ENCODE results near the gene CHD6. TPM values are rescaled to one million over a fixed set of nuclear protein-coding genes. Genes with fewer than 3 reads are reported as not detected.

CHD6 gene
- total RNA-seq, 1 donor from 2014 or later = 26.7 TPM

DNA sequence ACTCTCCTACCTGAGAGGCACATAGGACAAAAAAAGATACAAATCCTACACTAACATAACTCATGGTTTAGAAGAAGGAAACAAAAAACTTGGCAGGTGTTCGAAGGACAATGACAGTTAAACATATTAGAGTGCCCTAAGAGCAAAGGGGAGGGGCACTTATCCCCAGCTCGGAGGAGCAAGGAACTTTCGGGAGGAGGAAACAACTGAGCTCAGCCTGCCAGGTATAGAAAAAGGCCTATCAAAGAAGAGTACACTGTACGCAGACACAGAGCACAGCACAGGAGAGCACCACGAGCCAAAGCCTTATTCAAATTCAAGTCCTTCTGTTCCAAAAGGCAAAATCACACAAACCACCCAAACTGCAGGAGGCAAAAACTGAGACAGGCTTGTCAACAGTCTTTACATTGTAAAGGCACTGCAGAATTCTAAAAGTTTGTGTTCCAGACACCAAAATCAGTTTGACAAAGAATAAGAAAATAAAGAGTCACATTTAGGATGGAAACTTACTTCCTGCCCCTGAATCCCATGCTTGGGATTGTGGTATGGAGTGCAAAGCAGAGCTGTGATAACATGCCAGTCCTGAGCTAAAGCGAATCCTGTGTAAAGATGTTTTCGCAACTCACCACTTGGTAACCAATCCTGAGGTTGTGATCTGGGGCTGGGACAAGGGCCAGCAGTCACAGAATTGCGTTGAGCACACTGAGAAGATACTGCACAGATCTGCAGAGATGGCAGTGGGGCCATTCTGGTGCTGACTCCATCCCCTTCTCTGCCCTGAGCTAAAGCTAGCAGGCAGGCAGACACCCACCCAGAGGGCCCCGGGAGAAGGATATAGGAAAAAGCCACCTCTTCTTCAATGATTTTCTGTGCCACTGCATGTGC, 108.6 kb downstream of the CHD6 start:
- DNase-seq (ENCODE audit: low spot score) = peak; percentile 96

GRCh38 chr20:41508335-41508734, 109.8 kb downstream of the CHD6 start:
- peak; percentile 44 for DNase-seq (ENCODE audit: low spot score)

GRCh38 chr20:41507851-41508250, 110.3 kb downstream of the CHD6 start:
- DNase-seq (ENCODE audit: low spot score) = no peak

GRCh38 chr20:41507436-41507835, 110.7 kb downstream of the CHD6 start:
- peak; percentile 69 for DNase-seq (ENCODE audit: low spot score)

DNA sequence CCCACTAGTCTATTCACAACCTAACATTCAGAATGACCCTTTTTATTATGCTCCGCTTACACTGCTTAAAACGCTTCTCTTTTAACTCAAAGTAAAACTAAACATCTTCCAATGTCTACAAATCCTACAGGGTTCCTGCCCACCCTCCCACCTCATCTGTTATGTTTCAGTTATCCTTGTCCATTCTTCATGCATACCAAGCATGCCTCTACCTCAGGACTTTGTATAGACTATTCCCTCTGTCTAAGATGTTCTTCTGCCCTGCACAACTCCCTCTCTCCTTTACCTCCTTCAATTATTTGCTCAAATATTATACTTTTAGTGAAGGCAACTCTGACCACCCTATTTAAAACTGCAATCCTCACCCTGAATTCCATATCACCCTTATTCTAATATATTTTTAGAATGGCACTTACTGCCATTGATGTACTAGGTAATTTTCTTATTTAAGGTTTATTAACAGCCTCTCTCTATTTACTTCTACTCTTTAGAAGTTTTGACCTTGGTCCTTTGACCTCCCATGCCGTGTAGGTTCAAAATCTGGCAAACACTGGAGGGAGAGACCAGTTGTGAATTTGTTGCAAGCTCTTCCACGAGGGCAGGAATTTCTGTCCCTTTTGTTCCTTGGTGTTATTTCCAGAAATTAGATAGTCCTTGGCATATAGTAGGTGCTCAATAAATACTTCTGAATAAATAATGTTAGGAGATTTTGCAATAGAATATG, 111.8 kb downstream of the CHD6 start:
- DNase-seq (ENCODE audit: low spot score) = no peak

DNA sequence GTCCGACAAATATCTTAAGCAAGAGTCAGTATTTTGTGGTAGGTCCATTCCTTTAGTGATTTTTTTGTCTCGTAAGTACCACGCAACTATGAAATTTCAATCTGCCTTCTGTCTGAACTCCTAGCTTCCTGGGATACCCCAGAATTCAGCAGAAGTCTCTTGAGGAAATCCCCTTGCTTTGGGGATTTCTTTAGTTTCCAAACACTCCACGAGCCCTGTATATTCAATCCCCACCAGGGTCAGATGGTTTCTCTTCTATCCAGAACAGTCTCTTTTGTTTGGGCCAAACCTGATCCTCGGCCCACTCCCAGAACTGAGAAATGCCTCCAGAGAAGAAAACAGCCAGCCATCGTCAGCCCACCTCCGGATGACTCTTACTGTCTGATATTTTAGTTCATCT, 113.0 kb downstream of the CHD6 start:
- no peak for DNase-seq (ENCODE audit: low spot score)

GRCh38 chr20:41501376-41501775, 116.8 kb downstream of the CHD6 start:
- no peak for DNase-seq (ENCODE audit: low spot score)

DNA sequence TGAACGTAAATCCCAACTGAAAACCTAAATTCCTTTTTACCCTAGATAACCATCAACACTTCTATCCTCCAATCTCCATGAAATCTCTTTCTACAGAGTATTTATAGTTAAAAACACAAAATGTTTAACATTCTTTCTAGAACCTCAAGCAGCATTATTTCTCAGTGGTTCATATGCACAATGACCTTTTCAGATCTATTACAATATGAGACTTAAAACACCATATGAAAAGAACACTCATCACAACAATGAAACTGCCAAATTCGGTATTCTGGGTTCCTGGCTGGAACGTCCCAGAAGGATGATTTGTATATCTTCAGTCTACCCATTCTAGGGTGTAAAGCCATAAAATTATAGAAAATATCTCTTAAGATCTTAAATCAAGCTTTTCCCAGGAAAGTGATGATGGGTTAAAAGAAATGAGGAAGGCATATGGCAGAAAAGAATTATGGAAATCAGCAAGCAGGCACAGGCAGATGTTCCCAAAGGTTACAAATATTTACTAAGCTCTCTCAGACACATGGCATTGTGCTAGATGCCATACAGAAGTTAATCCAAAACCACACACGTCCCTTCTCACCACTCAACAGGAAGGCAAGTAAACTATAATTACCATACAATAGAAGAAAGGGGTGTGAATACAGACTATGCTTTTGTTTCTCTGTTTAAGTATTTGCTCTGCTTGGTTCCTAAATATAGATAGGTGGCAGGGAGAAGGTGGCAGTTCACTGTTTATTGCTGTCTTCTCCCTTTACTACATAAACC, 118.0 kb downstream of the CHD6 start:
- DNase-seq (ENCODE audit: low spot score) = no peak

GRCh38 chr20:41499064-41499463, 119.1 kb downstream of the CHD6 start:
- no peak for DNase-seq (ENCODE audit: low spot score)

DNA sequence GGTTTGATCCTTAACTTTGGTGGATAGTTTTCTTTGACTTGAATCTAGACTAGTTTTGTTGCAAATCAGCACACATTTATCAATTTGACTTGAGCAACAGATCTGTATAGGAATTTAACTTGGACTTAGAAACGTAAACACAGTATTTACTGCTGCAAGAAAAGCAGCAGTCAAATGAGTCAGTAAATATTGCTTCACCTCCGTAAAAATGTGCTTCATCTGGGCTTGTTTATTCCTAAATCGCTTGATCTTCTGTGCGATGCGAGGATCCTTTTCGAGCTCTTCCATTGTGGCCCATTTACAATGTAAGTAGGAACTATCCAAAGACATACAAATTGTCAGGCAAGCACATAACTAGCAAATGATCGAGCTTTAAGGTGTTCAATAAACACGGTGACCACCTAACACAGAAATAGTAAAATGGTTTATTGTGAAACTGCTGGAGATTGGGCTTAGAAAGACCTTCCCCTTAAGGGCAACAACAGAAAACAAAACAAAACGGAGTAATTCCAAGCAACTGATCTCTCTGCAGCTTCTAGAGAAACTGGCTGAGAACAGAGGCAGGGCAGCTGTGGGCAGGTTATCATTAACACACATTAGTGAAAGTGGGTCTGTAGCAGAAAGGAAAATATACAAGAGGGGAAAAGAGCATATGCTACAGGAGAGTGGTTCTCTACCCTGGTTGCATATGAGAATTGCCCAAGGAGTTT, 120.8 kb downstream of the CHD6 start:
- DNase-seq (ENCODE audit: low spot score) = no peak

- DNase-seq (ENCODE audit: low spot score) = no peak
Observed at GRCh38 chr20:41494451-41494850, 123.7 kb downstream of the CHD6 start.

DNA sequence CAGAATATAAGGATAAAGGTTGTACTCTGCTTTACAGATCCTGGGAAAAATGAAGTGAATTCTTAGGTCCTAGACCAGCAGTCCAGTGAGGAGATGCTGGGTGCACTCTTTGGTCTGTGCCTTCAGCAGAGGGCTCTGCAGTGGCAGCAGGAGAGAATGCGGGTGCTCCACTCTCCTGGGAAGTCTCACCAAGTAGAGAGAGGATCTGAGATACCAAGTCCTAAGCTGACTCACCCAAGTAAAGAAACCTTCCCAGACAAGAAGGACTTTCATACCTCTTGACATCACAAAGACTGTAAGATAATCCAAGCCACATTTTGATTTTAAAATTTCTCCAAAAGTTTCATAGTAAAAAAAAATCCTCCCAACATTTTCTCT, 134.6 kb downstream of the CHD6 start:
- no peak for DNase-seq (ENCODE audit: low spot score)

DNA sequence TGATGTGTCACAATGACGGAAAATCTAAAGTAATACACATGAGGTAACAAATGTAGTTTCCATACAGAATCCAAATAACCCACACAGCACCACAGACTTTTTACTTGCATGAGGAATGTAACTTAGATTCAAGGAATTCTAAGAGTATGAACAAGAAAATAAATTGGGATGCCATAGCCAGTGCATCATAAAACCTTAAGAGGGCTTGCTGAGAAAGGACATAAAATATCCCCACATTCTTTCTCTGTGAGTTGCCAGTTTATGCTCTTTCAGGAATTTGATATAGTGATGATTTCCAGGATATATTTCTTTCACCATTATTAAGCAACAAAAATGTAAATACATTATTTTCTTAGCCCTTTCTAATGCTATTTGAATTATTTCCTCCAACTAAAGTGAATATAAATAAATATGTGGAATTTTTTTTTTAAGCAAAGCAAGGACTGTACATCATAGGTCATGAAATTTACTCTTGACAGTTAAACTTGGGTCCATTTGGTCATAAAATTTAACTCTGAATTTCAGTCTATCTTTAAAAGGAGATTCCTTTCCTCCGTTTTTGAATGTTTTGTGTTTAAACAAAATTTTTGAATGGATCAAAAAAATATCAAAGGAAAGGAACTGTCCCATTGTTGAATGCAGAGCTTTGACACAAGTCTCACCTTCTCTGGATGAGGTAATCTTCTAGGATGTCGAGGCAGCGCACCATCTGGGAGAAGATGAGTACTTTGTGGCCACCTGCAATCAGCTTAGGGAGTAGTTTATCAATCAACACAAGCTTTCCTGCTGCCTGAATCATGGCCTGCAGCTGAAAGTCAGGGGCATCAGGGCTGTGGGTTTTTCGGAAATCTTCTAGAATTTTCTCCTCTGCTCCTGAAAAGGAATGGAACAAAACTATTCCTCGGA, 135.3 kb downstream of the CHD6 start:
- peak; percentile 78 for DNase-seq (ENCODE audit: low spot score)

GRCh38 chr20:41480054-41480770, 138.0 kb downstream of the CHD6 start:
- no peak for DNase-seq (ENCODE audit: low spot score)

DNA sequence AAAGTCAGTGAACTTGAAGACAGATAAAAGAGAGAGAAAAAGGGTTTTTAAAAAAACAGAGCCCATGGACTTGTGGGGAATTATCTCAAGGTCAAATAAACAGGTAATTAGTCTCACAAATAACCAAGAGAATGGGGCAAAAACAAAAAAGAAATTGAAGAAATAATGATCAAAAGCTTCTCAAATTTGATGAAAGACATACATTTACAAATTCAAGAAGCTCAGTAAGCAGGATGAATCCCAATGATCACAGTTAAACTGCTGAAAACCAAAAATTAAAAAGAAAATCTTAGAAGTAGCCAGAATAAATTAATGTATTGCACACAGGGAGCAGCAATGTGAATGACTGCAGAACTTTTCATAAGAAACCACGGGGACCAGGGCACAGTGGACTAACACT, 139.1 kb downstream of the CHD6 start:
- no peak for DNase-seq (ENCODE audit: low spot score)

DNA sequence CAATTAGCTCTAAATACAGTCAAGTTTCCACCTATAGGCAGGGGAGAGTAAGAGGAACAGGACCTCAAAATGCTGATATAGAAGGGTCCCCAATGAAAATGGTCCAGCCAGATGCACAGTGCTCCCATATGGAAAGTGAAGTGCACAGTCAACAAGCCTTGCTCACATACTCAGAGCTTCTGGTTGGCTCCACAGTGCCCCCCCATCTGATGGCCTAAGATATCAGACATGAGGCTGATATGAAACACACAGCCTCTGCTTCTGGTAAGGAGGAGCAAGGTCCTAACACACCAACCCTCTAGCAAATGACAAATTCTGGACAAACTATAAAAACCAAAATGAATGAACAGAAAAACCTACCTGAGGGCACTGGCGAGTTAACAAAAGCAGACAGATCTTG, 140.2 kb downstream of the CHD6 start:
- DNase-seq (ENCODE audit: low spot score) = no peak

DNA sequence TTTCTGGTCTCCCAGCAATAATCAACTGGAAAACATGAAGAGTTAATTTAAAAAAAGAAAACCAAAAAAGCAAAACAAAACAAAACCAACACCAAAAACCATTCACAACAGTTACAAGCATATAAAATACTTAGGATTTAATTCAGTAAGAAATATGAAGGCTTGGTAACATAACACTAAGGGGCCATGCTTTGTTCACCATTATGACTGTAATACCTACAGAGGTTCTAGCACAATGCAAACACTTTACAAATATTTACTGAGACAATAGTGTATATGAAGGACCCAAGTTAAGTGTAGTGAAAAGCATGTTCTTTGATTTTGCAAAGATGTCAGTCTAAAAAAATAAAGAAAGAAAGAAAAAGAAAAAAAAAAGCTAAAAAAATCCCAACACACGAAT, 141.7 kb downstream of the CHD6 start:
- DNase-seq (ENCODE audit: low spot score) = no peak

- DNase-seq (ENCODE audit: low spot score) = peak; percentile 74
Observed at GRCh38 chr20:41476013-41476441, 142.2 kb downstream of the CHD6 start.

GRCh38 chr20:41475503-41475902, 142.7 kb downstream of the CHD6 start:
- no peak for DNase-seq (ENCODE audit: low spot score)

Data from umbilical cord (tissue), 2 donors.